HepG2 (cell line): ENCODE results near the gene BMERB1. TPM values are rescaled to one million over a fixed set of nuclear protein-coding genes. Genes with fewer than 3 reads are reported as not detected.
A peak's percentile ranks its signal among the peaks of the same experiment; 100 is the strongest.

Experiments
- ATAC-seq: fragments of 200-7000 bp; cut with Tn5 transposase; 3 replicates; pipeline ENCODE4 v1.9.1; 2020; ENCODE audit warnings: mild to moderate bottlenecking, moderate library complexity
- BruUV-seq: library from RNA; stranded (reverse); fragments of 400-500 nt; replicated peaks from 2 replicates; lab custom pipeline; 2021; lab: Mats Ljungman, UMichigan
- CTCF ChIA-PET: fragments of 300-600 bp; formaldehyde crosslinking; extraction: SDS; loops from one replicate; lab custom pipeline; 2021; ENCODE audit warnings: low total read pairs, inconsistent platforms, low intra/inter-chr PET ratio; lab: Yijun Ruan, JAX
- POLR2A ChIA-PET: fragments of 350-600 bp; sonication (Branson Sonifier 250); formaldehyde crosslinking; loops from one replicate; lab custom pipeline; 2020; ENCODE audit warnings: antibody characterized with exemption, inconsistent platforms; lab: Yijun Ruan, JAX
- DNase-seq: peaks from one replicate; pipeline ENCODE4 v3.0.0-alpha.2; 2015; ENCODE audit warnings: low spot score
- FAIRE-seq: peaks from 3 replicates; lab custom pipeline; 2011; peaks lifted over from hg19 to GRCh38; lab: Jason Lieb, UNC
- H2AFZ ChIP-seq: one replicate; pipeline ENCODE4 v1.6.1; 2011; ENCODE audit warnings: low read length, inconsistent platforms
- H3K27ac ChIP-seq: fragments of 300-600 bp; 3 replicates; pipeline ENCODE4 v1.8.0; 2011; ENCODE audit warnings: mixed run types, mild to moderate bottlenecking, mixed read lengths, low read length, inconsistent platforms; ENCODE audit not compliant: insufficient read depth; ENCODE audit errors: extremely low read length
- H3K27me3 ChIP-seq, 2 experiments: fragments of 200-600 bp in 1 of 2; 2 replicates in 1 of 2; 3 replicates in 1 of 2; pipeline versions ENCODE4 v1.6.0 to v1.8.0; 2011; ENCODE audit warnings: low read length in 2 of 2, mild to moderate bottlenecking in 2 of 2, moderate library complexity in 2 of 2, inconsistent platforms in 1 of 2; ENCODE audit not compliant: insufficient read depth in 2 of 2, control insufficient read depth in 1 of 2
- H3K36me3 ChIP-seq, 2 experiments: fragments of 200-600 bp in 1 of 2; replicated peaks in 1 of 2; 2 replicates in 1 of 2; 3 replicates in 1 of 2; pipeline versions ENCODE4 v1.5.1 to v1.8.0; 2011; ENCODE audit warnings: low read length in 2 of 2, inconsistent platforms in 1 of 2; ENCODE audit not compliant: insufficient read depth in 2 of 2, control insufficient read depth in 1 of 2
- H3K4me1 ChIP-seq: 2 replicates; pipeline ENCODE4 v1.5.1; 2012; ENCODE audit warnings: low read length, inconsistent platforms; ENCODE audit not compliant: insufficient read depth
- H3K4me2 ChIP-seq: 2 replicates; pipeline ENCODE4 v1.6.0; 2011; ENCODE audit warnings: low read depth, low read length, inconsistent platforms
- H3K4me3 ChIP-seq, 3 experiments: fragments of 200-600 bp in 1 of 3; sonication (generic), shearing (Covaris generic) in 1 of 3; replicated peaks in 1 of 3; 2 replicates each; pipeline ENCODE4 v1.5.1; 2011 to 2016; ENCODE audit warnings: low read length in 3 of 3, inconsistent platforms in 2 of 3, low read depth in 2 of 3, mild to moderate bottlenecking in 2 of 3, control low read depth in 1 of 3, mixed read lengths in 1 of 3; ENCODE audit not compliant: insufficient read depth in 1 of 3
- H3K79me2 ChIP-seq: one replicate; pipeline ENCODE4 v1.6.1; 2011; ENCODE audit warnings: low read length, inconsistent platforms; ENCODE audit not compliant: insufficient read depth
- H3K9ac ChIP-seq: 2 replicates; pipeline ENCODE4 v1.6.0; 2011; ENCODE audit warnings: mild to moderate bottlenecking, low read depth, low read length, inconsistent platforms; ENCODE audit not compliant: insufficient read depth
- H3K9me3 ChIP-seq: 2 replicates; pipeline ENCODE4 v1.5.1; 2012; ENCODE audit warnings: mild to moderate bottlenecking, low read length
- H4K20me1 ChIP-seq: 2 replicates; pipeline ENCODE4 v1.6.0; 2011; ENCODE audit warnings: inconsistent platforms, mild to moderate bottlenecking, low read length, moderate library complexity; ENCODE audit not compliant: insufficient read depth
- FOSL2 ChIP-seq: sonication (generic); formaldehyde crosslinking; IDR thresholded peaks from 2 replicates; pipeline ENCODE4 v1.4.0; 2020; ENCODE audit warnings: missing genetic modification reagents
- GZF1 ChIP-seq: sonication (generic); formaldehyde crosslinking; IDR thresholded peaks from 2 replicates; pipeline ENCODE4 v1.5.1; 2020; ENCODE audit warnings: mild to moderate bottlenecking, missing genetic modification reagents
- THAP11 ChIP-seq: IDR thresholded peaks from 2 replicates; pipeline ENCODE4 v1.6.1; 2016; ENCODE audit warnings: missing biosample characterization, missing genetic modification reagents
- XRCC5 ChIP-seq: fragments of 200-400 bp; formaldehyde crosslinking; optimal IDR thresholded peaks from 2 replicates; pipeline ENCODE3; 2017; ENCODE audit warnings: mild to moderate bottlenecking, low read length
- ZNF652 ChIP-seq: IDR thresholded peaks from 2 replicates; pipeline ENCODE4 v1.6.1; 2016; ENCODE audit warnings: low read depth, borderline replicate concordance
- WGBS: methylation state at CpG from one replicate; pipeline ENCODE4 v1.1.6; 2017; ENCODE audit warnings: low lambda C conversion rate; 5-methylcytosine and 5-hydroxymethylcytosine counted together
- in situ Hi-C: cut with HindIII; loops from 2 replicates; pipeline ENCODE4 v1.10.0; 2017; ENCODE audit warnings: low pct_unique_long_range_greater_than_20kb; ENCODE audit not compliant: extremely low pct_ligation_motif_present
- intact Hi-C: fragments of 100-400 bp; cut with micrococcal nuclease; formaldehyde crosslinking; loops from one replicate; pipeline ENCODE4 v1.10.0; 2022; ENCODE audit not compliant: unreplicated experiment
- polyA plus RNA-seq, 8 experiments: library from polyadenylated mRNA; depleted of rRNA in 3 of 8; stranded (reverse) in 7 of 8; unstranded in 1 of 8; fragments of >200 nt; fragmentation: Illumina TruSeq in 4 of 8; extraction: Trizol in 4 of 8; gene quantifications; 2 replicates each; pipeline versions ENCODE4 v1.2.1 to v1.2.3, GENCODE V29; 2011 to 2016; ENCODE audit warnings: low read depth in 4 of 8, missing spikeins in 1 of 8, mixed read lengths in 1 of 8; ENCODE audit not compliant: insufficient read depth in 1 of 8
- total RNA-seq, 5 experiments: library from RNA; depleted of rRNA; stranded (reverse); fragments of >200 nt; fragmentation: Illumina TruSeq; extraction: Trizol; gene quantifications; 2 replicates each; pipeline ENCODE4 v1.2.3, GENCODE V29; 2016; ENCODE audit warnings: low read depth in 1 of 5
- TF ChIP-seq, protein P1 (sequence below): IDR thresholded peaks from 2 replicates; pipeline ENCODE4 v1.6.1; 2016; ENCODE audit warnings: low read depth, control low read depth
- TF ChIP-seq, protein P2 (sequence below): sonication (generic); formaldehyde crosslinking; IDR thresholded peaks from 2 replicates; pipeline ENCODE4 v1.4.0; 2020; ENCODE audit warnings: low read depth, missing genetic modification reagents
- TF ChIP-seq, protein P3 (sequence below): sonication (generic); formaldehyde crosslinking; IDR thresholded peaks from 2 replicates; pipeline ENCODE4 v1.4.0; 2020; ENCODE audit warnings: missing genetic modification reagents, borderline replicate concordance

Gene BMERB1
- total and polyA plus RNA-seq, 2 of the 13 experiments (the other 11 are each of a cell fraction or from before 2014, with no cell fraction given) = 1.4 TPM

DNA sequence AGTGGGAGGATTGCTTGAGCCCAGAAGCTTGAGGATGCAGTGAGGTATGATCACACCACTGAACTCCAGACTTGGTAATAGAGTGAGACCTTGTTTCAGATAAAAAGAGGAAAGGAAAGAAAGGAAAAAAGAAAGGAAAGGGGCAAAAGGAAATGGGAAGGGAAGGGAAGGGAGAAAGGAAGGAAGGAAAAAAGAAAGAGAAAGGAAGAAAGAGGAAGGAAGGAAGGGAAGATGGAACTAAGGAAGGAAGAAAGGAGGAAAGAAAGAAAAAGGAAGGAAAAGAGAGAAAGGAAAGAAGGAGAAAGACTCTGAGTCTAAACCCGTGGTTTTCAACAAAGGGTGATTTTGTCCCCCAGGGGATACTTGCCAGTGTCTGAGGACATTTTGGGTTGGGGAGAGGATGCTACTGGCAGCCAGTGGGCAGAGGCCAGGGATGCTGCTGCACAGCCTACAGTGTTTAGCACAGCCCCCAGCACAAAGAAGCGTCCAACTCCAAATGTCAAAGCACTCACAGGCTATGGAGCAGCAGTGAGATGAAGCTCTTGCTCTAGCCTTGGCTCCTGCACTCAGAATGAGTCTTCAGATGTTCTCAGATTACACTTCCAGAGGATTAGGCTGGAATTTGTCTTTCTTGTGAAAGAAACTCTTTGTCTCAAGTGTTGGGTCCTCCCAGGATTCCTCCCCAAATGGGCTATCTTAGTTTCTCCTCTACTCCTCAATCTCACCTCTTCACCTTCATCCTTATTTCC lies 64.2 kb downstream of the BMERB1 start (continued):
- TF ChIP-seq, protein P1, sequence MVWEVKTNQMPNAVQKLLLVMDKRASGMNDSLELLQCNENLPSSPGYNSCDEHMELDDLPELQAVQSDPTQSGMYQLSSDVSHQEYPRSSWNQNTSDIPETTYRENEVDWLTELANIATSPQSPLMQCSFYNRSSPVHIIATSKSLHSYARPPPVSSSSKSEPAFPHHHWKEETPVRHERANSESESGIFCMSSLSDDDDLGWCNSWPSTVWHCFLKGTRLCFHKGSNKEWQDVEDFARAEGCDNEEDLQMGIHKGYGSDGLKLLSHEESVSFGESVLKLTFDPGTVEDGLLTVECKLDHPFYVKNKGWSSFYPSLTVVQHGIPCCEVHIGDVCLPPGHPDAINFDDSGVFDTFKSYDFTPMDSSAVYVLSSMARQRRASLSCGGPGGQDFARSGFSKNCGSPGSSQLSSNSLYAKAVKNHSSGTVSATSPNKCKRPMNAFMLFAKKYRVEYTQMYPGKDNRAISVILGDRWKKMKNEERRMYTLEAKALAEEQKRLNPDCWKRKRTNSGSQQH (CRISPR knock-in tag) = no peak
- TF ChIP-seq GZF1 (CRISPR knock-in tag) = no peak
- TF ChIP-seq, all 625 proteins: peak for 8

DNA sequence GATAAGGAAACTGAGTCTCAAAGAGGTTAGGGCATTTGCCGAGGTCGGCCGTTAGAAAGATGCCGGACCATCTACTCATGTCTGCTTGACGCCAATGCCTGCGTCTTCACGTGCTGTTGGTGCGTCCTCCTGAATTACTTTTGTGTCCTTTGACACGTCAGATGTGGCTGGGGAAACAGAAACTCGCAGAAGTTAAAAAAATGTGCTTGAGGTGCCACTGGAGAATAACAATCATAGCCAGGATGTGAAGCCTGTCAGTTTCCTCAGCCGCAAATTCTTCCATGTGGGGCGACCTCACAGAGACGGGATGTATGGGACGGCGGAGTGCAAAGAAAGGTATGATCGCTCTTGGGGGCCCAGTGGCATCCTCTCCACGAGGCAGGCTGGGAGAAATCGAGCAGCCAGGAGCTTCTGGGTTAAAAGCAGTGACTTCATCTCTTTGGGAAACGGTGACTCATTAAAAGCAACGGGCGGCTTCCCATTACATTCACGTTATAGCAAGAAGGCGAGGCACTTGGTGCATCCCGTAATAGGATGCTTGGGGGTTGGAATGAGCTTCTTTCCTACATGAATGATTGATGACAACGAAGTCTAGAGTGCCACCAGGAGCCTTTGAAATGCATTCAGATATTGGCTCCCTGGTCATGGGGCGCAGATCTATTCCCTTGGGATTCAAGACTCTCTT lies 67.8 kb downstream of the BMERB1 start:
- Histone ChIP-seq H3K4me3 (no peak overlapping the region), H3K9ac (no peak overlapping the region), H3K9me3 (no peaks in the 10 kb centered on the region), H3K27ac (no peak overlapping the region), H2AFZ (no peak overlapping the region), H3K27me3 (no peaks in the 10 kb centered on the region), H3K4me2 (no peak overlapping the region), H3K4me1 (no peaks in the 10 kb centered on the region), H3K36me3 (no peaks in the 10 kb centered on the region), H4K20me1 (no peaks in the 10 kb centered on the region), H3K79me2 (no peaks in the 10 kb centered on the region)
- ChIA-PET CTCF (no interaction called here), POLR2A (interaction anchor here (1.2 kb wide), 1 partner anchor 13 kb away, joined by 4 read pairs; no protein-coding TSS in a partner anchor)
- in situ Hi-C loops (no loop called here), intact Hi-C loops (no loop called here)
- 60% methylated on average over 26 of the region's 26 CpGs for whole genome bisulfite sequencing
- ATAC-seq = peak; percentile 34; the same call in 2 of the 3 replicates
- peak; percentile 18 for FAIRE-seq
- no TSS peak for BruUV-seq
- DNase-seq = peak; percentile 72
- peak; percentile 77 for TF ChIP-seq FOSL2 (CRISPR knock-in tag)
- TF ChIP-seq, protein P2, sequence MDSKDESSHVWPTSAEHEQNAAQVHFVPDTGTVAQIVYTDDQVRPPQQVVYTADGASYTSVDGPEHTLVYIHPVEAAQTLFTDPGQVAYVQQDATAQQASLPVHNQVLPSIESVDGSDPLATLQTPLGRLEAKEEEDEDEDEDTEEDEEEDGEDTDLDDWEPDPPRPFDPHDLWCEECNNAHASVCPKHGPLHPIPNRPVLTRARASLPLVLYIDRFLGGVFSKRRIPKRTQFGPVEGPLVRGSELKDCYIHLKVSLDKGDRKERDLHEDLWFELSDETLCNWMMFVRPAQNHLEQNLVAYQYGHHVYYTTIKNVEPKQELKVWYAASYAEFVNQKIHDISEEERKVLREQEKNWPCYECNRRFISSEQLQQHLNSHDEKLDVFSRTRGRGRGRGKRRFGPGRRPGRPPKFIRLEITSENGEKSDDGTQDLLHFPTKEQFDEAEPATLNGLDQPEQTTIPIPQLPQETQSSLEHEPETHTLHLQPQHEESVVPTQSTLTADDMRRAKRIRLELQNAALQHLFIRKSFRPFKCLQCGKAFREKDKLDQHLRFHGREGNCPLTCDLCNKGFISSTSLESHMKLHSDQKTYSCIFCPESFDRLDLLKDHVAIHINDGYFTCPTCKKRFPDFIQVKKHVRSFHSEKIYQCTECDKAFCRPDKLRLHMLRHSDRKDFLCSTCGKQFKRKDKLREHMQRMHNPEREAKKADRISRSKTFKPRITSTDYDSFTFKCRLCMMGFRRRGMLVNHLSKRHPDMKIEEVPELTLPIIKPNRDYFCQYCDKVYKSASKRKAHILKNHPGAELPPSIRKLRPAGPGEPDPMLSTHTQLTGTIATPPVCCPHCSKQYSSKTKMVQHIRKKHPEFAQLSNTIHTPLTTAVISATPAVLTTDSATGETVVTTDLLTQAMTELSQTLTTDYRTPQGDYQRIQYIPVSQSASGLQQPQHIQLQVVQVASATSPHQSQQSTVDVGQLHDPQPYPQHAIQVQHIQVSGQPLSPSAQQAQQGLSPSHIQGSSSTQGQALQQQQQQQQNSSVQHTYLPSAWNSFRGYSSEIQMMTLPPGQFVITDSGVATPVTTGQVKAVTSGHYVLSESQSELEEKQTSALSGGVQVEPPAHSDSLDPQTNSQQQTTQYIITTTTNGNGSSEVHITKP (CRISPR knock-in tag) = 0 out of 2 replicates have a peak, but pooled peaks have one; percentile 49
- TF ChIP-seq ZNF652 = peak; percentile 75
- TF ChIP-seq THAP11 (CRISPR knock-in tag) = no peak
- TF ChIP-seq XRCC5 = no peak
- TF ChIP-seq, protein P3, sequence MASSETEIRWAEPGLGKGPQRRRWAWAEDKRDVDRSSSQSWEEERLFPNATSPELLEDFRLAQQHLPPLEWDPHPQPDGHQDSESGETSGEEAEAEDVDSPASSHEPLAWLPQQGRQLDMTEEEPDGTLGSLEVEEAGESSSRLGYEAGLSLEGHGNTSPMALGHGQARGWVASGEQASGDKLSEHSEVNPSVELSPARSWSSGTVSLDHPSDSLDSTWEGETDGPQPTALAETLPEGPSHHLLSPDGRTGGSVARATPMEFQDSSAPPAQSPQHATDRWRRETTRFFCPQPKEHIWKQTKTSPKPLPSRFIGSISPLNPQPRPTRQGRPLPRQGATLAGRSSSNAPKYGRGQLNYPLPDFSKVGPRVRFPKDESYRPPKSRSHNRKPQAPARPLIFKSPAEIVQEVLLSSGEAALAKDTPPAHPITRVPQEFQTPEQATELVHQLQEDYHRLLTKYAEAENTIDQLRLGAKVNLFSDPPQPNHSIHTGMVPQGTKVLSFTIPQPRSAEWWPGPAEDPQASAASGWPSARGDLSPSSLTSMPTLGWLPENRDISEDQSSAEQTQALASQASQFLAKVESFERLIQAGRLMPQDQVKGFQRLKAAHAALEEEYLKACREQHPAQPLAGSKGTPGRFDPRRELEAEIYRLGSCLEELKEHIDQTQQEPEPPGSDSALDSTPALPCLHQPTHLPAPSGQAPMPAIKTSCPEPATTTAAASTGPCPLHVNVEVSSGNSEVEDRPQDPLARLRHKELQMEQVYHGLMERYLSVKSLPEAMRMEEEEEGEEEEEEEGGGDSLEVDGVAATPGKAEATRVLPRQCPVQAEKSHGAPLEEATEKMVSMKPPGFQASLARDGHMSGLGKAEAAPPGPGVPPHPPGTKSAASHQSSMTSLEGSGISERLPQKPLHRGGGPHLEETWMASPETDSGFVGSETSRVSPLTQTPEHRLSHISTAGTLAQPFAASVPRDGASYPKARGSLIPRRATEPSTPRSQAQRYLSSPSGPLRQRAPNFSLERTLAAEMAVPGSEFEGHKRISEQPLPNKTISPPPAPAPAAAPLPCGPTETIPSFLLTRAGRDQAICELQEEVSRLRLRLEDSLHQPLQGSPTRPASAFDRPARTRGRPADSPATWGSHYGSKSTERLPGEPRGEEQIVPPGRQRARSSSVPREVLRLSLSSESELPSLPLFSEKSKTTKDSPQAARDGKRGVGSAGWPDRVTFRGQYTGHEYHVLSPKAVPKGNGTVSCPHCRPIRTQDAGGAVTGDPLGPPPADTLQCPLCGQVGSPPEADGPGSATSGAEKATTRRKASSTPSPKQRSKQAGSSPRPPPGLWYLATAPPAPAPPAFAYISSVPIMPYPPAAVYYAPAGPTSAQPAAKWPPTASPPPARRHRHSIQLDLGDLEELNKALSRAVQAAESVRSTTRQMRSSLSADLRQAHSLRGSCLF (CRISPR knock-in tag) = peak; percentile 92; the same call in 1 of the 2 replicates
